ENCODE results near the gene GPC1. TPM values are rescaled to one million over a fixed set of nuclear protein-coding genes. Genes with fewer than 3 reads are reported as not detected.

The GPC1 gene
- polyA plus RNA-seq, 1 experiment = 46.8 TPM

- no peak overlapping the region for H3K4me3 ChIP-seq (ENCODE audit: low read depth, low read length)
- H3K27ac ChIP-seq (ENCODE audit: low read depth, low read length) = no peak overlapping the region
- H3K27me3 ChIP-seq (ENCODE audit: control insufficient read depth, insufficient read depth, low read length) = no peaks in the 10 kb centered on the region
- no peaks in the 10 kb centered on the region; the same call in 1 of the 2 replicates for H3K9me3 ChIP-seq (ENCODE audit: control insufficient read depth, insufficient read depth, low read length)
- CTCF ChIA-PET = no interaction called here
- no peak for DNase-seq (ENCODE audit: low read depth, low spot score)
- no peak for TF ChIP-seq CTCF (IDR thresholded peaks at IDR 0.05; ENCODE audit: low read depth, low read length)
- POLR2A ChIA-PET = no interaction called here
Observed at GRCh38 chr2:240459401-240460252, 24.2 kb downstream of the GPC1 start.

GRCh38 chr2:240460253-240460711 lies 24.8 kb downstream of the GPC1 start:
- no peak for DNase-seq (ENCODE audit: low read depth, low spot score)
- POLR2A ChIA-PET = no interaction called here

GRCh38 chr2:240460781-240461431 lies 25.4 kb downstream of the GPC1 start:
- POLR2A ChIA-PET = no interaction called here
- DNase-seq (ENCODE audit: low read depth, low spot score) = no peak
- Histone ChIP-seq H3K4me3 (ENCODE audit: low read depth, low read length) (no peak overlapping the region), H3K9me3 (ENCODE audit: control insufficient read depth, insufficient read depth, low read length) (no peaks in the 10 kb centered on the region; the same call in 1 of the 2 replicates), H3K27me3 (ENCODE audit: control insufficient read depth, insufficient read depth, low read length) (no peaks in the 10 kb centered on the region), H3K27ac (ENCODE audit: low read depth, low read length) (no peak overlapping the region)
- no peak for TF ChIP-seq CTCF (IDR thresholded peaks at IDR 0.05; ENCODE audit: low read depth, low read length)
- CTCF ChIA-PET = no interaction called here

More at GRCh38 chr2:240460253-240460711, 24.8 kb downstream of the GPC1 start:
- Histone ChIP-seq H3K27me3 (ENCODE audit: control insufficient read depth, insufficient read depth, low read length) (no peaks in the 10 kb centered on the region), H3K27ac (ENCODE audit: low read depth, low read length) (no peak overlapping the region), H3K4me3 (ENCODE audit: low read depth, low read length) (no peak overlapping the region), H3K9me3 (ENCODE audit: control insufficient read depth, insufficient read depth, low read length) (no peaks in the 10 kb centered on the region; the same call in 1 of the 2 replicates)
- no peak for TF ChIP-seq CTCF (IDR thresholded peaks at IDR 0.05; ENCODE audit: low read depth, low read length)
- CTCF ChIA-PET = no interaction called here

GRCh38 chr2:240461471-240462072 lies 26.1 kb downstream of the GPC1 start:
- no peaks in the 10 kb centered on the region; the same call in 1 of the 2 replicates for H3K9me3 ChIP-seq (ENCODE audit: control insufficient read depth, insufficient read depth, low read length)
- no peak for DNase-seq (ENCODE audit: low read depth, low spot score)
- H3K4me3 ChIP-seq (ENCODE audit: low read depth, low read length) = no peak overlapping the region
- no peak overlapping the region for H3K27ac ChIP-seq (ENCODE audit: low read depth, low read length)
- POLR2A ChIA-PET = no interaction called here
- no peaks in the 10 kb centered on the region for H3K27me3 ChIP-seq (ENCODE audit: control insufficient read depth, insufficient read depth, low read length)
- TF ChIP-seq CTCF (IDR thresholded peaks at IDR 0.05; ENCODE audit: low read depth, low read length) = no peak
- CTCF ChIA-PET = no interaction called here

All from AG04450 (cell line).